HG03575 (cell line): ENCODE data around the gene MKRN2.

ENCODE experiments used
- ATAC-seq: cut with Tn5 transposase; IDR thresholded peaks from one replicate; pipeline ENCODE4 v1.9.1; 2021; ENCODE audit not compliant: unreplicated experiment, insufficient number of reproducible peaks, low FRiP score; ENCODE audit errors: extremely low read depth

MKRN2 gene

DNA sequence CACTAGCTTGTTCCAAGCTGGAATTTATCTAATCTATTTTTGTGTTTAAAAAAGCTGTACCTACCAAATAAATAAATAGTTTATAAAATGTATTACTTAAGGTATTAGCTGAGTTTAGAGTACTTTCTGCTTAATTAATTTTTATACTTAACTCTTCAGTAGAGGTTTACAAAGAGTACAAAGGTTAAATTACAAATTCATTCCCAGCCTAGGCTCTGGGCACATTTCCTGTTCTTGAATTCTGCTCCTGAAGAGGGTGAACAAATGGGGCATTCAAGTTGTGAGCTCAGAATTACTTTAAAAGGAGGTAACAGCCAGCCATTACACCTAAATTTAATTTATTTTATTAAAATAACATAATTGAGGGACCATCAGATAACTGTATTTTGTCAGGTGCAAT is 26.4 kb downstream of the MKRN2 start:
- no peak for ATAC-seq

DNA sequence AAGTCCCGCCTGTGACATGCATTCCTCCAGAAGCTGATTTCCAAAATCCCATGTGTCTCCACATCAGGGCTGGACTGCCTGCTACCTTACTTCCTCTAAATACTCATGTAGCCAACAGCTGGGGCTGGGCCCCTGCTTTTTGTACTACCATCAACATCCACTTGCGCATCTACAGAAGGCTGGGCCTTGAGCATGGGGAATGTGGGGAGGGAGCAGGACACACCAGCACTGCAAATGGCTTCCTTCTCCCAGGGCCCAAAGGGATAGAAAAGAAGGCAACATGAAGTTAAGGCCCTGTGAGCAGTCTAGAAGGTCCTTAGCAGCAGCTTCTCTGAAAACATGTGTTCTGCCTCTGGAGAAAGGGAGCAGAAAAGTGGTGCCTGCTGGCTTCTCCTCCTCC is 27.2 kb downstream of the MKRN2 start:
- ATAC-seq, result no peak

DNA sequence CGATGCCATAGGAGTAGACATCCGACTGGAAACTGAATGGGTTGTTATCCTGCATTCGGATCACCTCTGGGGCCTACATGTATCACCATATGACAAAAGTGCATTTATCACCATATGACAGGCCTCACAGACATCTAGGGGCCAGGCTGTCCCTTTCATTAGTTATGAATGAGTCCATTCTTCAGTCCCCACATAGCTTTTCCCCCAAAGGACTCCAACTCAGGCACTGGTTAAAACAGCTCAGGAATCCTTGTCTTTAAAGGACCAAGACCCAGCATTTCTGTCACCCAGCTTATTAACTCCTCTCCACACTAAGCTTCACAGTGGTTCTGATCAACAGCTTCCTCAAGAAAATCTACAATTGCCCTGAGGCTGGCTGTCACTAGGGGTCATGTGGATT is 28.3 kb downstream of the MKRN2 start:
- ATAC-seq, result no peak

DNA sequence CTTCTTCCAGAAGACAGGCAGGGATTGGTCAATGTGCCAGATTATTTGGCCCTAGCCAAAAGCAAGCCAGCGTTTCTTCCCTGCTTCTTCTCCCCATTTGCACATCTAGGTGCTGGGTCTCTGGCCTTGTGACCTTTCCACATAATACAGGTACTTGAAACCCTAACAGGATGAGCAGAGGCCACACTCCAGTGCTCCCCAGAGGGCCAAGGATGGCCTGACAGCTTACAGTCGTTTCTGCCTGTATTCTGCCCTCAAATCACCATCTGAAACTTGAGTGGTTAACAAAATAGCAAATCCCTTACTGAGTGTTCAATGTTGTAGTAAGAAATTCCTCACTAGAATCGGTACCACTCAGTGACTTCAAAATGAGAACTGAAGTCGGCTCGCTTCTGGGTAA is 29.1 kb downstream of the MKRN2 start:
- ATAC-seq, result no peak

DNA sequence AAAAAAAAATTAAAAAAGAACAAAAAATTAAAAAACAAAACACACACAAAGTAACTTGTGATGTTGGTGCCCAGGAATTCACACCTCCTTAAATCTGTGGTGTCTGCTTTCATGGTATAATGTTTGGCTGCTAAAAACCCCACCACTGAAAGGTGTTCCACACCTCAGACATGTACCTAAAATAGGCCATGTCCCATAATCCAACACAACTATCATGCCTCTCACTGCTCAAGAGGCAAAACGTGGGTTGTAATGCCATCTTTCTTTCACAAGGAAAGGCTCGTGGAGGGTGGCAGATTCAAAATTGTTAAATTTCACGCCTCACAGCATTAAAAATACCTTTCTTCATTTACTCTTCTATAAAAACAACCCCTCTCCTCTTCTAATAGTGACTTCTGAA is 29.5 kb downstream of the MKRN2 start:
- ATAC-seq, result no peak

DNA sequence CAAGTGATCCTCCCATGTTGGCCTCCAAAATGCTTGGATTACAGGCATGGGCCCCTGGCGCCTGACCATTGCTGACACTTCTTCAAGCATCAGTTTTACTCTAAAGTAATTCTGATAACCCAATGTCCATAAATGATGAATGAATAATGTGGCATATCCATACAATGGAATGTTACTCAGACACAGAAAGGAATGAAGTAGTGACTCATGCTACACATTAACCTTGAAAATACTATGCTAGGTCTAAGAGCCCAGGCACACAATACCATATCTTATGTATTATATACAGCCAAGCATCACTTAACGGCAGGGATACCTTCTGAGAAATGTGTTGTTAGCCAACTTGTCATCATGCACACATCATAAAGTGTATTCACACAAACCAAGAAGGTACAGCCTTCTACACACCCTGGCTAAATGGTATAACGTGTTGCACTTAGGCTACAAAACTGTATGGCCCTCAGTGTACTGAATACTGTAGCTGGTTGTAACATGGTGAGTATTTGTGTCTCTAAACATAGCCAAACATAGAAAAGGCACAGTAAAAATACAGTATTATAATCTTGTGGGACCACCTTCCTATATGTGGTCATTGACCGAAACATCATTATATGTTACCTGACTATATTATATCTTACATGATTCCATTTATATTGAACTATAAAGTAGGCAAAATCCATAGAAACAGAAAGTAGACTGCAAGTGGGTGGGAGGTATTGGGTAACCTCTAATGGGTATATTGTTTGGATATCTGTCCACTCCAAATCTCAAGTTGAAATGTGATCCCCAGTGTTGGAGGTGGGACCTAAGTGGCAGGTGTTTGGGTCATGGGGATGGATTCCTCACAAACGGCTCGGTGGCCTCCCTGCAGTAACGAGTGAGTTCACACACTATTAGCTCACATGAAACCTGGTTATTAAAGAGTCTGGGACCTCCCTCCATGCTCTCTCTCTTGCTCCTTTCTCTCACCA is 31.4 kb downstream of the MKRN2 start:
- ATAC-seq, result no peak

DNA sequence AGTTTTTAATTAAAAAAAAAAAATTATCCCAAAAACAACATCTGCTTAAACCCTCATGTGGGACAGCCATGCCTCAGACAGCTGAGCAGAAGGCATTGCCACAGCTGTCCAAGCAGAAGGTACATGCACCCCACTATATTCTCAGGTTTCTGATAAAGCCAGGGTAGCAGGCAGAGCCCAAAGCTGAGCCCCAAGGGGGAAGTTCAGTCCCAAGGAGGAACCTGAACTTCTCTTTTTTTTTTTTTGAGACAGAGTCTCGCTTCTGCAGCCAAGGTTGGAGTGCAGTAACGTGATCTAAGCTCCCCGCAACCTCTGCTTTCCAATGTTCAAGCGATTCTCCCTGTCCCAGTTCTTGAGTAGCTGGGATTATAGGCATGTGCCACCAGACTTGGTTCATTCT is 33.2 kb downstream of the MKRN2 start:
- ATAC-seq, result no peak

DNA sequence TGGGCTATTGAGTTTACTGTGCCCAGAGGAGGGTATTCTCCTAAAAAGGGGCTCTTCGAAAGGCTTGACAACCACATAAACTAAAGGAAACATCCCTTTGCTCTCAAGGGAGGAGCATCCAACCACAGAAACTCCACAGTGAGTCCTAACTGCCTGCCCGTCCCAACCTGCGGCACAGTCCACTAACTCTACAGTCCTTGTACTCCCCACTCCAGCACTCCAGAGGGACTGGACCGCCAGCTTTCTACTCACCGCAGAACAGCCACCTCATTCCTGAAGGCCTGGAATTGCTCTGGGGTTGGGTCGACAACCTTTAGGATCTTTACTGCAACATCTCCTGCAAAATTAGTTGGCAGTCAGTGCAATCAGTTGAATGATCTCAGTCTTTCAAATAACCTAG is 34.6 kb downstream of the MKRN2 start:
- no peak for ATAC-seq

DNA sequence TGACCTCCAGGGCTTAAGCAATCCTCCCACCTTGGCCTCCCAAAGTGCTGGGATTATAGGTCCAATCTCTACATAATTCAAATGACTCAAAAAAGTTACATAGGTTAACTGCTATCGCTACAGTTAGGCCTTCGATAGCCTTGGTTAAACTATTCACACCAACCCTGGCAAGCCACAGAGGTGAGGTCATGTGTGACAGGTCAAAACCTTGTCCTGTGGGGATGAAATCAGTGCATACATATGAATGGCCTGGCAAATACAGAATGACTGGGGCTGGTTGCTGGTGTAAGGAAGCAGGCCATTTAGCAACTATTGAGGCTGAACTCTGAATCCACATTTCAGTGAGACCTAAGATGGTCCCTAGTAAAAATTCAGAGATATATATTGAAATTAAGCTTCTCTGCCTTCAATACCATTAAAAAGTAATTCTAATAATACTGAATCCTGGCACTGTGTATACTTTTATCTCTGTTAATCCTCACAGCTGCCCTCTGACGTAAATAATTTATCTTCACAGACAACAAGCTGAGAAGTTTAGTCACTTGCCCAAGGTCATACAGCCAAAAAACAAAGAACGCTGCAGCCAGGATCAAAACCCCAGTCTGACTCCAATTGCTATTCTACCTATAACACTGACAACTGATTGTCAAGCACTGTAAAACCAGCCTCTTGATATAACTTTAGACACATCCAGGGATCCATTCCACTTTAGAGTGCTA is 35.3 kb downstream of the MKRN2 start:
- ATAC-seq, result no peak

DNA sequence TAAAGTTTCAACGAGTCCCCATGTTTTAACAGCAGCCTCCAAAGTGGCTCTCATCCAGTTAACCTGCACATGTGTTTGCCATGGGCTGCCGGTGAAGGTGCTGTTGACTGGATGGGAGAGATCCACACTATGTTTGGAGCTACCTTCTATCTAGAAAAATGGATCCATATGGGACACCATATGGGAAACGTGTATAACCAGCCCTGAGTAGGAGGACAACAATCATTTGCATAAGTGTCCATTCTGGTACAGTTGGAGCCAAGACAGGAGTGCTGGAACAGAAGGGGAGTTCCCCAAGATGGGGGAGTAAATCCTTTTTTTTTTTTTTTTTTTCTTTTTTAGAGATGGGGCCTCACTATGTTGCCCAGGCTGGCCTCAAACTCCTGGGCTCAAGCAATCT is 36.6 kb downstream of the MKRN2 start:
- ATAC-seq, result no peak

DNA sequence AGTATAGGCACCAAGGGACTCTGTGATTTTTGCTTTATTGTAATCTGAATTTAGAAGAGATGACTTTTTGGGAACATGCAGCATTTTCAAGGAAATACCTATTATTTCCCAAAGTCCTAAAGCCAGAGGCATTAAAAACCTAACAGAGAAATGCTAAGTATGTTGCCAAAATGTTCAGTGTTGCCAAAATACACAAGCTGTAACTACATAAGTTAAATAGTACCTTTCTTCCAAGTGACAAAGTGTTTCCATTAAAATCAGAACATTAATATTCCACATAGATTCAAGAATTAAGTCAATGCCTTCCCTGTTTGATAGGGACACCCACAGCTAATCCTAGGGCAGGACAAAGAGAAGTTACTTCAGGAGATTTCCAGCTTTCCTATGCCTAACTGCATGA is 42.0 kb downstream of the MKRN2 start:
- ATAC-seq, result no peak

DNA sequence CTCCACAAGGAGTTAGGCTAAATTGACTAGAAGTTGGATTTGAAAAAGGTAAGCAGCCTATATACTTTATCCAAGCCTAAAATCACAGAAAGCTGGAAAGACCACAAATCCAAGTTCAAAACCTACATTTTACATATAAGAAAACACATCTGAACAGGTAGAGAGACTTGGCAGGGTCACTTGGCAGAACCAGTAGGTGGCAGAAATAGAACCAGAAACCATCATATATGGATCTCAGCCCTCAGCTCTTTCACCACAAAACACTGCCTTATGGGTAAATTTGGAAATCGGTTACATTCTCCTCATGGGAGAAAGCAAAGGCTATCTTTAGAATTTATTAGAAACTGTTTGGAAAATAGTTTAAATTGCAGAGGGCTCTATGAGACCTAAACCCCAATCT is 44.2 kb downstream of the MKRN2 start:
- ATAC-seq, result no peak

DNA sequence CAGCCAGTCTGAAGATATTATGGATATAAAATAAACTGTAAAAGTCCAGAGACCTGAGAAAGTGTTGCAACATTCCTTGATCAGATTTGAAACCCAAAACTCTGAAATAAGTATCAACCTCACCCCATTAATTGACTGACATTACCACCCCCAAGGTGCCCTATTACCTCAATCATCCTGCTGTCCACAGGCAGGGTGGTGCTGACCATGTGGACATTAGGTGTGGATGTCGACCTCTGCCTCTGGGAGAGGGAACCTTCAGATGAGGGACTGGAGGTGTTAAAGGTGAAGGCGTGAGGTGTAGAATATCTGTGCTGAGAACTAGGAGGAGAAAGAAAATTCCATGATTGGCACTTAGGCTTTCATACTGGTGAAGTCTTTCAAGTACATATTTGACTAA is 47.1 kb downstream of the MKRN2 start:
- no peak for ATAC-seq

DNA sequence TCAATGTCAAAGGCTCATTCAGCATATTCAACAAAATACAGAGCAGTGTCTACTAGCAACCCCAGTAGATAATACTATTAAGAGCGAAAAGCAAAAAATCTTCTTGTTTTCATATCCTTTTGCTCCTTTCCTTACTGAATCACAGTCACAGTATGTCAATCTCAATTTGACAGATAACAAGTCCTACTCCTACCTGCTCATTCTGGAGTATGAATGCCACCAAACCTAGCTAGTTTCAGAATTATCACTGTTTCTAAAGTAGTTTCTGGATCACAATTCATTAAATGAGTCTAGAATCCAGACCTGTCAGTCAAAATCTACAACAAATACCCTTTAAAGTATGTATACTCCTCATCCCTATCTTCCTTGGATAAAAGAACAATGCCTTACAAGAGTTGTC is 51.5 kb downstream of the MKRN2 start:
- no peak for ATAC-seq

DNA sequence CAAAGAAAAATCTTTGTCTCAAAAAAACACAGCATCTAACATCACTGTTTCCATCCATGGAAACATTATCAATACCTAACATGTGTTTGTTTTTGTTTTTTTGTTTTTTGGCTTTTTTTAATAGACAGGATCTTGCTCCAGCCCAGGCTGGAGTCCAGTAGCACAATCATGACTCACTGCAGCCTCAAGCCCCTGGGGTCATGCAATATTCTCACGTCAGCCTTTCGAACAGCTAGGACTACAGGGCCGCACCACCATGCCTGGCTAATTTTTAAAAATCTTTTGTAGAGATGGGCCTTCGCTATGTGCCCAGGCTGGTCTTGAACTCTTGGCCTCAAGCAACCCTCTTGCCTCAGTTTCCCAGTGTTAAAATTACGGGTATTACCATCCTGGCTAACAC is 54.2 kb downstream of the MKRN2 start:
- ATAC-seq, result no peak

DNA sequence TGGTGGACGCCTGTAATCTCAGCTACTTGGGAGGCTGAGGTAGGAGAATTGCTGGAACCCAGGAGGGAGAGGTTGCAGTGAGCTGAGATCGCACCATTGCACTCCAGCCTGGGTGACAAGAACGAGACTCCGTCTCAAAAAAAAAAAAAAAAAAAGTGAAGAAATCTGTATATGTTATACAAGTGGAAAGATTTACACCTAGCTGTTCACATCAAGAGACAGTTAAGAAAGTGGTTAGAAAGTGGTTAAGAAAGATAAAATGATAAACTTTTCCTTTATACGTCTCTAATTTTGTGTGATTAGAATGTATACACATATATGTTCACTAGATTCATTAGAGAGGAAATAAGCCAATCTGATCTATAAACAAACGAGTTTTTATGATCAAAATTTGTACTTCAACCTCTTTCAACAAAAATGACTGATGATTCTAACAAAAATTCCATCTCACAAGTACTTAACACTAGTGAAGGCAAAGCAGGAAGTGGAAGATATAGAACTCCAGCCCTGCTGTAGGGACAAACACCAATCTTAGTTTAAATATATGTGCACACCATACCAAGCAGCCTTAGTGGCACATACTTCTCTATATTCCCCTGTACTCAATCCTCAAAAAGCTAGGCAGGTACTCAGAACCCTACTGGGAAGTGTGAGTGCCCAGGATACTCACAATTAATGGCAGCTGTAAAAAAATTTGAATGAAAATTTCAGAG is 55.8 kb downstream of the MKRN2 start:
- no peak for ATAC-seq

DNA sequence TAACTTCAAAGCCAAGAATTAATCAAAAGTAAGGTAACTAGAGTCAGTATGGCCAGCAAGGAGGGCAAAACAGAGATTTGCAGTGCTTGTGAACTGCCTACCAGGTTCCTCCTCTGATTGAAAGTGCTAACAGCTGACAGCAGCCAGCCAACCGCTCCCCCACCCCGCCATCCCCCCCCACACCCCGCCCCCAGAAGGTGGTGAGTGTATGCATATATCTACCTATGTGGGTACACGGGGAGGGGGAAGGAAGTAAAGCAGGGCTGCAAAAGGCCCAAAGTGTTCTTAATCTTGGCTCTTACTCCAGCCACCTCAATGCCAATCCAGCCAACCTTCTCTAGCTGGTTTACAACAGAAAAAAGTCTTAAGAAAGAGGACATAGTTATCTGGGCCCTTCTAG is 56.4 kb downstream of the MKRN2 start:
- no peak for ATAC-seq

DNA sequence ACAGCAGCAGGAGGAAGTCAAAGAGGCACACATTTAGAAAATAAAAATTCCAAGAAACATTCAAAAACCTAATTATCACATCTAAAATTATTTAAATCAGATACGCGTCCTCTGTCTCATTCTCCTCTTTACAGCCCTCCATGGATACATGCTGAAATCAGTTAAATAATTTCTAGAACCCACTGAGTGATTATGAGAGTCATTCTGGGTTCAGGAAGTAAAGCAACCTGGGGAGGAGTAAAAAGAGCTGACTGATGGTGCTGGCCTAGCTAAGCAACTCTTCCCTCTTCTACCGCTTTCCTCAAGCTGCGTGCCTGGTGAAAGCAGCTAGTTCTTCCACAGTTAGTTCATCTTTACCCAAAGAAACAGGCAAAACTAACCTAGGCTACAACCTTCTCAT is 58.4 kb downstream of the MKRN2 start:
- ATAC-seq, result no peak

DNA sequence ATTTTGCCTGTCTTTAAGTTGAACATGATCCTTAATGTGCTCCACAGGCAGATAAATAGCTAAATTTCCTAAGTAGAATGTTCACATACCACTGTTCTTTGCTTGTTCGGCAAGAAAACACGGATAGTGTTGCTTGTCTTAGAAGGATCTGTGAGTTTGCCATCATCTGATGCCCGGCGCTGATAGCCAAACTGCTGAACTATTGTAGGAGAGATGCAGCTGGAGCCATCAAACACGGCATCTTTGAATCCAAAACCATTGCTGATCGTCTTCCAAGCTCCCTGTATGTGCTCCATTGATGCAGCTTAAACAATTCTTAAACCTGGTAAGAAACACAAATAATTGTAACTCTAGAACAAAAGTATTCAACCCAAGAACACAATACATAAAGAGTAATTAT is 61.5 kb downstream of the MKRN2 start:
- ATAC-seq, result no peak

DNA sequence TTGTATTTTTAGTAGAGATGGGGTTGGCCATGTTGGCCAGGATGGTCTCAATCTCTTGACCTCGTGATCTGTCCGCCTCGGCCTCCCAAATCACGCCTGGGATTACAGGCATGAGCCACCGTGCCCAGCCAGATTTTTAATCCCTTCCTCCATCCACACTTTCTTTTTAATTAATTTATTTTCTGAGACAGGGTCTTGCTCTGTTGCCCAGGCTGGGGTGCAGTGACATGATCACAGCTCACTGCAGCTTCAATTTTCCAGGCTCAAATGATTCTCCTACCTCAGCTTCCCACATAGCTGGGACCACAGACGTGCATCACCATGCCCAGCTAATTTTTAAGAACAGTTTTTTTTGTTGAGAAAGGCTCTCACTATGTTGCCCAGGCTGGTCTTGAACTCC is 63.4 kb downstream of the MKRN2 start:
- no peak for ATAC-seq
